RPMI7951 (cell line): ENCODE results near the gene POLR2J. TPM values are rescaled to one million over a fixed set of nuclear protein-coding genes. Genes with fewer than 3 reads are reported as not detected.
A peak's percentile ranks its signal among the peaks of the same experiment; 100 is the strongest.

Experiments used
- DNase-seq: peaks from one replicate; pipeline ENCODE4 v3.0.0-alpha.2; 2012; ENCODE audit warnings: low read depth
- total RNA-seq: library from RNA; depleted of rRNA; stranded (reverse); fragments of >200 nt; shearing (Covaris generic); gene quantifications from 2 replicates; pipeline ENCODE4 v1.2.3, GENCODE V29; 2014; rRNA removed

The POLR2J gene
- total RNA-seq, 1 experiment from 2014 or later = 95.6 TPM

- DNase-seq = peak; percentile 93
These were observed 38.5 kb downstream of the POLR2J start for GRCh38 chr7:102439963-102440795.

- DNase-seq = no peak
These were observed 42.6 kb downstream of the POLR2J start for GRCh38 chr7:102436118-102436517.

- no peak for DNase-seq
These were observed 44.7 kb downstream of the POLR2J start for GRCh38 chr7:102434039-102434486.

GRCh38 chr7:102433219-102434038, 45.3 kb downstream of the POLR2J start, which contains the start of gene ORAI2:
Gene ORAI2, plus strand, starts transcription at chr7:102433575. Its CDS starts 5,382 bp downstream, at chr7:102438957.
- DNase-seq = peak; percentile 73

- no peak for DNase-seq
These were observed 46.1 kb downstream of the POLR2J start for GRCh38 chr7:102432442-102433218.

GRCh38 chr7:102431617-102432298, 47.0 kb downstream of the POLR2J start:
- DNase-seq = no peak

- no peak for DNase-seq
These were observed 49.4 kb downstream of the POLR2J start for GRCh38 chr7:102429141-102429899.

- DNase-seq = no peak
These were observed 51.7 kb downstream of the POLR2J start for GRCh38 chr7:102427019-102427405.

- no peak for DNase-seq
These were observed 52.3 kb downstream of the POLR2J start for GRCh38 chr7:102426268-102427018.

GRCh38 chr7:102425639-102426267, 53.0 kb downstream of the POLR2J start:
- DNase-seq = no peak

- DNase-seq = no peak
These were observed 53.9 kb downstream of the POLR2J start for GRCh38 chr7:102424787-102425218.

GRCh38 chr7:102424129-102424551, 54.6 kb downstream of the POLR2J start:
- DNase-seq = no peak

Other genes with a start within 250 kb of the POLR2J start
- gene SH2B2, start 192.1 kb downstream of the POLR2J start, total RNA-seq = 0.84 and 1.7 TPM in 2 replicates
- 0.24 TPM in 1 of 2 replicates, not detected in the other for gene SPDYE6, start 122.5 kb downstream of the POLR2J start, total RNA-seq
- 13.3 and 13.4 TPM in 2 replicates for gene PRKRIP1, start 82.6 kb downstream of the POLR2J start, total RNA-seq
- 22.9 and 30.6 TPM in 2 replicates for gene ORAI2, start 45.3 kb downstream of the POLR2J start, total RNA-seq
- 16.2 and 23.3 TPM in 2 replicates for gene ALKBH4, start 14.1 kb downstream of the POLR2J start, total RNA-seq
- gene LRWD1, start 13.9 kb downstream of the POLR2J start, total RNA-seq = 23.6 and 33.5 TPM in 2 replicates
- 0.36 and 1.4 TPM in 2 replicates for gene RASA4B, start 38.9 kb upstream of the POLR2J start, total RNA-seq
- gene UPK3BL2, start 64.8 kb upstream of the POLR2J start, total RNA-seq = not detected in 2 replicates
- not detected in 2 replicates for gene SPDYE2, start 72.3 kb upstream of the POLR2J start, total RNA-seq
- gene POLR2J3, start 93.7 kb upstream of the POLR2J start, total RNA-seq = 11.8 and 12.6 TPM in 2 replicates
- gene RASA4, start 137.8 kb upstream of the POLR2J start, total RNA-seq = 2.5 and 6.9 TPM in 2 replicates
- gene UPK3BL1, start 163.9 kb upstream of the POLR2J start, total RNA-seq = 6.4 and 7.9 TPM in 2 replicates
- not detected in 2 replicates for gene SPDYE2B, start 171.4 kb upstream of the POLR2J start, total RNA-seq
- gene POLR2J2, start 192.7 kb upstream of the POLR2J start, total RNA-seq = 1.1 TPM in 2 replicates